Esophagus squamous epithelium (tissue), 4 donors: Measurements from ENCODE around the gene RAX2.

Experiments used
- CTCF ChIP-seq, 6 experiments: fragments of 450-650 bp in 4 of 6; fragments of 200-600 bp in 2 of 6; sonication (generic) in 2 of 6; IDR thresholded peaks; one replicate each; pipeline ENCODE4 v1.5.1; 2016 to 2019; ENCODE audit warnings: antibody characterized with exemption in 6 of 6, mild to moderate bottlenecking in 4 of 6, moderate library complexity in 4 of 6
- POLR2A ChIP-seq, 4 donors: fragments of 450-650 bp; IDR thresholded peaks; one replicate each; pipeline ENCODE4 v1.6.1; 2017; ENCODE audit warnings: antibody characterized with exemption in 4 of 4, mild to moderate bottlenecking in 4 of 4, moderate library complexity in 3 of 4

- TF ChIP-seq CTCF (IDR thresholded peaks at IDR 0.05) (no peak), POLR2A (IDR thresholded peaks at IDR 0.05) (no peak)
Observed at GRCh38 chr19:3809881-3810707, 38.1 kb upstream of the RAX2 start.
